RKO (cell line): Measurements from ENCODE around the gene IL1RAPL2.
"Not testable (repeated sequence)": the region's sequence is repeated elsewhere in the genome, so short reads cannot be mapped to it uniquely, and the experiment has no call there.

ENCODE experiments used
- DNase-seq: peaks from one replicate; pipeline ENCODE4 v3.0.0-alpha.2; 2016; ENCODE audit warnings: low spot score

Gene IL1RAPL2

GRCh38 chrX:105803891-105804290 lies 1237.9 kb downstream of the IL1RAPL2 start:
- no peak for DNase-seq

DNA sequence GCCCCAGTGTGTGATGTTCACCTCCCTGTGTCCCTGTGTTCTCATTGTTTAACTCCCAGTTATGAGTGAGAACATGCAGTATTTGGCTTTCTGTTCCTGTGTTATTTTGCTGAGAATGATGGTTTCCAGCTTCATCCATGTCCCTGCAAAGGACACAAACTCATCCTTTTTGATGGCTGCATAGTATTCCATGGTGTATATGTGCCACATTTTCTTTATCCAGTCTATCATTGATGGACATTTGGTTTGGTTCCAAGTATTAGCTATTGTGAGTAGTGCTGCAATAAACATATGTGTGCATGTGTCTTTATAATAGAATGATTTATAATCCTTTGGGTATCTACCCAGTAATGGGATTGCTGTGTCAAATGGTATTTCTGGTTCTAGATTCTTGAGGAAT lies 1239.7 kb downstream of the IL1RAPL2 start:
- not testable (repeated sequence) for DNase-seq

GRCh38 chrX:105816517-105816916 lies 1250.5 kb downstream of the IL1RAPL2 start:
- no peak for DNase-seq
